Spleen (tissue), 11 donors: ENCODE results near the gene CCDC192. TPM values are rescaled to one million over a fixed set of nuclear protein-coding genes. Genes with fewer than 3 reads are reported as not detected.

ENCODE experiments used
- DNase-seq: peaks from one replicate; pipeline ENCODE4 v3.0.0-alpha.2; 2020
- H3K27ac ChIP-seq, 8 donors: fragments of 200-600 bp; sonication (generic) in 7 of 8; 1 replicate in 4 of 8; 2 replicates in 4 of 8; pipeline versions ENCODE4 v1.5.0 to v1.8.0; 2016 to 2021; ENCODE audit warnings: inconsistent platforms in 4 of 8, mild to moderate bottlenecking in 4 of 8, moderate library complexity in 1 of 8
- H3K27me3 ChIP-seq, 7 donors: fragments of 200-600 bp; sonication (generic) in 6 of 7; replicated peaks in 1 of 7; 1 replicate in 4 of 7; 2 replicates in 3 of 7; pipeline versions ENCODE4 v1.5.0 to v1.8.0; 2016 to 2021; ENCODE audit warnings: inconsistent platforms in 3 of 7, mild to moderate bottlenecking in 1 of 7
- H3K36me3 ChIP-seq, 6 donors: fragments of 200-600 bp; sonication (generic) in 5 of 6; 1 replicate in 4 of 6; 2 replicates in 2 of 6; pipeline versions ENCODE4 v1.5.0 to v1.8.0; 2016 to 2021; ENCODE audit warnings: inconsistent platforms in 2 of 6
- H3K4me1 ChIP-seq, 6 donors: fragments of 200-600 bp; sonication (generic) in 5 of 6; 1 replicate in 3 of 6; 2 replicates in 3 of 6; pipeline versions ENCODE4 v1.5.0 to v1.8.0; 2016 to 2021; ENCODE audit warnings: inconsistent platforms in 3 of 6
- H3K4me3 ChIP-seq, 8 donors: fragments of 200-600 bp; sonication (generic) in 7 of 8; 1 replicate in 4 of 8; 2 replicates in 4 of 8; pipeline versions ENCODE4 v1.5.0 to v1.8.0; 2016 to 2021; ENCODE audit warnings: inconsistent platforms in 4 of 8, mild to moderate bottlenecking in 4 of 8, moderate library complexity in 2 of 8
- H3K9me3 ChIP-seq, 8 donors: fragments of 200-600 bp; sonication (generic) in 7 of 8; 1 replicate in 4 of 8; 2 replicates in 4 of 8; pipeline versions ENCODE4 v1.5.0 to v1.8.0; 2016 to 2021; ENCODE audit warnings: inconsistent platforms in 4 of 8
- POLR2A ChIP-seq, 3 donors: fragments of 450-650 bp; IDR thresholded peaks; one replicate each; pipeline ENCODE4 v1.5.1; 2017; ENCODE audit warnings: antibody characterized with exemption in 3 of 3, mild to moderate bottlenecking in 1 of 3
- POLR2AphosphoS5 ChIP-seq, 3 donors: sonication (generic); formaldehyde crosslinking; IDR thresholded peaks; one replicate each; pipeline ENCODE4 v1.5.1; 2017; ENCODE audit warnings: antibody characterized with exemption in 3 of 3
- WGBS, 5 donors: extraction: QIAGEN DNeasy Blood & Tissue Kit in 3 of 5; methylation state at CpG; one replicate each; pipeline versions ENCODE4 v1.1.5 to v1.1.7; 2013 to 2018; 5-methylcytosine and 5-hydroxymethylcytosine counted together
- intact Hi-C: fragments of 100-400 bp; cut with DNase I; formaldehyde crosslinking; loops from one replicate; pipeline ENCODE4 v1.15.0; 2023; ENCODE audit warnings: low total_unique reads
- polyA plus RNA-seq, 3 donors: library from polyadenylated mRNA; stranded (reverse); fragments of 200-250 nt; gene quantifications; one replicate each; pipeline ENCODE4 v1.2.1, GENCODE V29; 2013
- total RNA-seq, 7 donors: library from RNA; depleted of rRNA in 3 of 7; stranded (reverse); fragments of >200 nt in 3 of 7; fragmentation: NEBNext Ultra II Directional in 4 of 7; extraction: Animal tissue kit (Norgen Biotek cat#: 25700) in 4 of 7; gene quantifications; one replicate each; pipeline versions ENCODE4 v1.1.0 to v1.2.1, GENCODE V29; 2016 to 2021
- TF ChIP-seq, protein P1 (sequence below), 11 experiments: fragments of 200-600 bp in 7 of 11; fragments of 450-650 bp in 4 of 11; sonication (generic) in 4 of 11; IDR thresholded peaks in 8 of 11; conservative IDR thresholded peaks in 3 of 11; 1 replicate in 7 of 11; 2 replicates in 4 of 11; pipeline versions ENCODE4 v1.4.0 to v1.8.0; 2016 to 2021; ENCODE audit warnings: antibody characterized with exemption in 11 of 11, inconsistent platforms in 4 of 11, mild to moderate bottlenecking in 1 of 11
- donor health status: healthy with polysubstance abuse.
- donor health status: DM: no; HTN: no; CAD: no; lungs with moderate emphysema.
- donor health status: DM: no; HTN: no; CAD: no.
- donor health status: Bipolar disorder and iron deficiency.
- donor health status: healthy.
- donor health status: DM: no; HTN: no; CAD: no.
- donor health status: DM: yes; HTN: yes; CAD: no.

Gene CCDC192
- total and polyA plus RNA-seq, 10 donors = not detected

DNA sequence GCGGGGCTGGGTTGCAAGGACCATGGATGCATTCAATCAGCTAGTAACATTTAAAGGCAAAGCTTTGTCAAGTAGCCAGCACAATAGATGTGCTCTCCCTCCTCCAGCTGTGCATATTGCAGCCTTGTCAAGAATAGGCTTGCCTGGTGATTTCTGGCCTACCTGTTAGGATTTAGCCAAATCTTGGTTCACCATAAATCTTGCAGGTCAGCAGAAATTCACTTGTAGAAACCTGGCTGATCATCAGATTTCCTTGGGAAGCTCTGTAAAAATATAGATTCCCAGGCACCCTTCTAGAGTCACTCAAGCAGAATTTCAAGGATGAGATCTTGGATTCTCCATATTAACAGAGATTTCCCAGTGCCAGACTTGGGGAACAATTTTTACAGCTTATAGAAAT lies 228.2 kb downstream of the CCDC192 start:
- Histone ChIP-seq H3K36me3 (no peaks in the 10 kb centered on the region), H3K4me3 (no peak overlapping the region), H3K9me3 (no peaks in the 10 kb centered on the region), H3K27ac (no peak overlapping the region), H3K4me1 (peaks cover 0 to 2% (median 0%) of the 10 kb centered on the region in 6 donors), H3K27me3 (no peaks in the 10 kb centered on the region)
- no peak for DNase-seq
- TF ChIP-seq, protein P1, sequence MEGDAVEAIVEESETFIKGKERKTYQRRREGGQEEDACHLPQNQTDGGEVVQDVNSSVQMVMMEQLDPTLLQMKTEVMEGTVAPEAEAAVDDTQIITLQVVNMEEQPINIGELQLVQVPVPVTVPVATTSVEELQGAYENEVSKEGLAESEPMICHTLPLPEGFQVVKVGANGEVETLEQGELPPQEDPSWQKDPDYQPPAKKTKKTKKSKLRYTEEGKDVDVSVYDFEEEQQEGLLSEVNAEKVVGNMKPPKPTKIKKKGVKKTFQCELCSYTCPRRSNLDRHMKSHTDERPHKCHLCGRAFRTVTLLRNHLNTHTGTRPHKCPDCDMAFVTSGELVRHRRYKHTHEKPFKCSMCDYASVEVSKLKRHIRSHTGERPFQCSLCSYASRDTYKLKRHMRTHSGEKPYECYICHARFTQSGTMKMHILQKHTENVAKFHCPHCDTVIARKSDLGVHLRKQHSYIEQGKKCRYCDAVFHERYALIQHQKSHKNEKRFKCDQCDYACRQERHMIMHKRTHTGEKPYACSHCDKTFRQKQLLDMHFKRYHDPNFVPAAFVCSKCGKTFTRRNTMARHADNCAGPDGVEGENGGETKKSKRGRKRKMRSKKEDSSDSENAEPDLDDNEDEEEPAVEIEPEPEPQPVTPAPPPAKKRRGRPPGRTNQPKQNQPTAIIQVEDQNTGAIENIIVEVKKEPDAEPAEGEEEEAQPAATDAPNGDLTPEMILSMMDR (IDR thresholded peaks at IDR 0.05 in 8 of 11, conservative IDR thresholded peaks at IDR 0.05 in 3 of 11) = no peak
- no peak for TF ChIP-seq POLR2AphosphoS5 (IDR thresholded peaks at IDR 0.05)
- no peak for TF ChIP-seq POLR2A (IDR thresholded peaks at IDR 0.05)
- 88 to 98% (median 96%) methylated on average over 1 of the region's 1 CpG for WGBS, 5 donors
- intact Hi-C loops = no loop called here

DNA sequence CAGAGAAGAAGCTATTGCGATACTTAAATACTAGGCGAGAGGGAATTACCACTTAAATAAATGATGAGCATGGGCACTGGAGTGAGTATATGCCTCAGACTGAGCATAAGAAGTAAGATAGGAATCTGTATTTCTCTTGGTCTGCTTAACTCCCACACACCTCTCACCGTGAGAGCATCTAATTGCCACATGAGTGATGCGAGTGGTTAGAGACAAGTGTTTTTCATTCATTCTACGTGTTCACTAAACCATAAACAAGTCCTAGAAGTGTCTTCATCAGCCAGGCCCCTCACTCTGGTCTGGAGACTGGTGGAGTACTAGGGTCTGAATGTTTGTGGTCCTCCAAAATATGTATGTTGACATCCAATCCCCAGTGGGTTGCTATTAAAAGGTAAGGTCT lies 230.2 kb downstream of the CCDC192 start:
- 72 to 79% (median 75%) methylated on average over 5 of the region's 5 CpGs for WGBS, 5 donors
- H3K27ac ChIP-seq = no peak overlapping the region
- no peaks in the 10 kb centered on the region for H3K36me3 ChIP-seq
- intact Hi-C loops = no loop called here
- no peak overlapping the region for H3K4me3 ChIP-seq
- H3K4me1 ChIP-seq = peaks cover 0 to 6% (median 0%) of the 10 kb centered on the region in 6 donors
- no peak for TF ChIP-seq POLR2A (IDR thresholded peaks at IDR 0.05)
- TF ChIP-seq, protein P1 (IDR thresholded peaks at IDR 0.05 in 8 of 11, conservative IDR thresholded peaks at IDR 0.05 in 3 of 11) = no peak
- no peak for TF ChIP-seq POLR2AphosphoS5 (IDR thresholded peaks at IDR 0.05)
- no peaks in the 10 kb centered on the region for H3K27me3 ChIP-seq
- no peak for DNase-seq
- H3K9me3 ChIP-seq = no peaks in the 10 kb centered on the region

DNA sequence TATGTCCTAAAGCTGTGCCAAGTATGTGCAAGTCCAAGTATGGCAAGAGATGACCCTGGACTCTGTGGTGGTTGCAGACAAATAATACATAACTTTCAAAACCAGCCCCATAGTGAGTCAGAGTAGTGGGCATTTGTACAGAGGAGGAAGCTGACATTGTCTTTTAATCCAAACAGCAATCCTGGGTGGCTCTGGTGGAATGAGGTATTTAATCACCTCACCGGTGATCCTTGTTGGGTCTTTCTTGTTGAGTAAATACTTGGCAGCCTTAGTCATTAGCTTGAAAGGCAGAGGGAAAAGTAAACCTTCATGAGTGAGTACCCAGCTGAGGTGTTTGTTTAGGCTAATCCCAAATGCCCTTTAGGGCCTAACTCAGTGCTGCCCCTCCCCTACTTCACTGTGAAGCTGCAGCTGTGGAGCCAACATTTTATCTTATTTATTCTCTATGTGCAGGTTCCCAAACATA lies 231.6 kb downstream of the CCDC192 start:
- H3K4me3 ChIP-seq = no peak overlapping the region
- peaks cover 0 to 6% (median 0%) of the 10 kb centered on the region in 6 donors for H3K4me1 ChIP-seq
- intact Hi-C loops = no loop called here
- H3K27ac ChIP-seq = no peak overlapping the region
- DNase-seq = no peak
- no peaks in the 10 kb centered on the region for H3K9me3 ChIP-seq
- TF ChIP-seq POLR2A (IDR thresholded peaks at IDR 0.05) (no peak), POLR2AphosphoS5 (IDR thresholded peaks at IDR 0.05) (no peak)
- TF ChIP-seq, protein P1 (IDR thresholded peaks at IDR 0.05 in 8 of 11, conservative IDR thresholded peaks at IDR 0.05 in 3 of 11) = no peak
- H3K27me3 ChIP-seq = no peaks in the 10 kb centered on the region
- H3K36me3 ChIP-seq = no peaks in the 10 kb centered on the region
- WGBS, 5 donors = 75 to 91% (median 88%) methylated on average over 1 of the region's 1 CpG

DNA sequence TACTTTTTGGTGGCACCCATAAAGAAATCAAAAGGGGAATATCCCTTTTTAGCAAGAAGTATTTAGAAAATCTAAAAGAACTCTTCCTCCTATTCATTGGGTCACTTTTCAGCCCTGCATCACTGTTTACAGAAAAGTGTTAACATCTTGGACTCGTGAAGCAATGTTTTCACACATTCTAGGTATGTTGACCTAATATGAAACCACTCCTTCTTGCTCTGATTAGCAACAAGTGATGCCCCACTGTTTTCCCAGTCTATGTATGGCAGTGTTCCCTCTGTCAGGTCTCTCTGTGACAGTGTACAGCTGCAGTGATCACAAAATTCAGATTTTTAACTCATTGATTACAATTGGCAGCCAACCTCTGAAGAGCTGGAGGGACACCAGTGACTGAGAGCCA lies 232.2 kb downstream of the CCDC192 start:
- no peak for DNase-seq
- Histone ChIP-seq H3K9me3 (no peaks in the 10 kb centered on the region), H3K4me3 (no peak overlapping the region), H3K27me3 (no peaks in the 10 kb centered on the region), H3K27ac (no peak overlapping the region), H3K36me3 (no peaks in the 10 kb centered on the region), H3K4me1 (peaks cover 0 to 6% (median 0%) of the 10 kb centered on the region in 6 donors)
- intact Hi-C loops = no loop called here
- 70 to 87% (median 76%) methylated on average over 1 of the region's 1 CpG for WGBS, 5 donors
- TF ChIP-seq, protein P1 (IDR thresholded peaks at IDR 0.05 in 8 of 11, conservative IDR thresholded peaks at IDR 0.05 in 3 of 11) = no peak
- TF ChIP-seq POLR2A (IDR thresholded peaks at IDR 0.05) (no peak), POLR2AphosphoS5 (IDR thresholded peaks at IDR 0.05) (no peak)
